Measurements from ENCODE around the gene NFATC4.

Gene NFATC4

DNA sequence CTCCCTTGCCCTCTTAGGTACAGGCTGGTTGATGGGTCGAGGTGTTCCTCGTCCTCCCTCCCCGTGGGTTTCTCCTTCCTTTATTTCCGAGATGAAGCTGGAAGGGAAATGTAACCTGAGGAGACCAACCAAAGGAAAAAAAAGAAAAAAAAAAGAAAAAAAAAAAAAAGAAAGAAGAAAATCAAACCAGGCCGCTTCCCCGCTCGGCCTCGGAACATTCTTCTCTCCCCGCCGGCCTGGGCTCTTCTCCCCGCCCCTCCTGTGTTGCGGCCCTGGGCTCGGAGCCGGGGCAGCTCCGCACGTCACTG lies 1.6 kb upstream of the NFATC4 start:
- peak overlapping the region; percentile 94 for H3K4me3 ChIP-seq (replicated peaks; ENCODE audit: low read depth, low read length)
- no peak for TF ChIP-seq CTCF (IDR thresholded peaks at IDR 0.05; ENCODE audit: low read depth, low read length, missing control alignments)
- DNase-seq (ENCODE audit: extremely low read depth, low read depth), result peak; percentile 48

DNA sequence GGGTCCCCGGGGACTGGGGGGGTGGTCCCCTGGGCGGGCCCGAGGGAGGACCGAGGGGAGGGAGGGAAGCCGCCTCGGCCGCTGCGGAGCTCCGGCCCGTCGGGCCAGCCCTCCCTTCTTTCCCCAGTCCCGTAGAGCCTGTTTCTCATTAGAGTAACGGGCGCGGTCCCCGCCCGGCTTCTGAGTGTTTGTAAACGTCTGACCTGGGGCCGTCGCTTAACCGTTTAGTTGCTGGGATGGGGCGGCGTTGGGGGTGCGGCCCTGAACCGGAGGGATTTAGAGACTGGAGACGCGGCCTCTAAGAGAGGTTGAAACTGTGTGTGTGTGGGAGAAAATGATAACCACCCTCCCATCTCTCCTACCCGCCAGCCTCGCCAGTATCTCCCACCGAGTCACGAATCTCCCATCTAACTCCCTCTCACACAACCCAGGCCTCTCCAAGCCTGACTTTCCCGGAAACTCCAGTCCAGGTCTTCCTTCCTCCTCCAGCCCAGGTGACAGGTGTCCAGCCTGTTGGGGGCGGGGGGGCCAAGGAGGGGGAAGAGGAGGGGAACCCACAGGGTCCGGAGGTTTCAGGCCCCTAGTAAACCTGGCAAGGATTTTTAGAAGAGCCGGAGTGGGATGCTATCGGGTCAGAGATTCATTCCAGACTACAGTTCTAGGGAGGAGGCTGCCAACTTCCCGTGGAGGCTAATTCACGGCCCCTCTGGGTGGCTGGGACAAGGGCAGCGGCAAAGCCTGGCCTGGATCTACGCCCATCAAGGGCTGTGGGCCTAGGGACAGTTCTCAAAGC lies 1.1 kb upstream of the NFATC4 start:
- H3K4me3 ChIP-seq (replicated peaks; ENCODE audit: low read depth, low read length), result peak overlapping the region; percentile 94
- TF ChIP-seq CTCF (IDR thresholded peaks at IDR 0.05; ENCODE audit: low read depth, low read length, missing control alignments), result no peak
- peak; percentile 89 for DNase-seq (ENCODE audit: extremely low read depth, low read depth)

DNA sequence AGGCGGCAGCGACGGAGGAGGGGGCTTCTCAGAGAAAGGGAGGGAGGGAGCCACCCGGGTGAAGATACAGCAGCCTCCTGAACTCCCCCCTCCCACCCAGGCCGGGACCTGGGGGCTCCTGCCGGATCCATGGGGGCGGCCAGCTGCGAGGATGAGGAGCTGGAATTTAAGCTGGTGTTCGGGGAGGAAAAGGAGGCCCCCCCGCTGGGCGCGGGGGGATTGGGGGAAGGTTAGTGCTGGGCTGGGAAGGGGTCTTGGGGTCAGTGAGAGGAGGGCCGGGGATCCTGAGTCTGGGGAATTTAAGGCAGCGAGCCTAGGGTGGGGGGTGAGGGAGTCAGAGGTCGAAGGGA lies 203 bp downstream of the NFATC4 start:
- peak overlapping the region; percentile 94 for H3K4me3 ChIP-seq (replicated peaks; ENCODE audit: low read depth, low read length)
- TF ChIP-seq CTCF (IDR thresholded peaks at IDR 0.05; ENCODE audit: low read depth, low read length, missing control alignments), result no peak
- no peak for DNase-seq (ENCODE audit: extremely low read depth, low read depth)

DNA sequence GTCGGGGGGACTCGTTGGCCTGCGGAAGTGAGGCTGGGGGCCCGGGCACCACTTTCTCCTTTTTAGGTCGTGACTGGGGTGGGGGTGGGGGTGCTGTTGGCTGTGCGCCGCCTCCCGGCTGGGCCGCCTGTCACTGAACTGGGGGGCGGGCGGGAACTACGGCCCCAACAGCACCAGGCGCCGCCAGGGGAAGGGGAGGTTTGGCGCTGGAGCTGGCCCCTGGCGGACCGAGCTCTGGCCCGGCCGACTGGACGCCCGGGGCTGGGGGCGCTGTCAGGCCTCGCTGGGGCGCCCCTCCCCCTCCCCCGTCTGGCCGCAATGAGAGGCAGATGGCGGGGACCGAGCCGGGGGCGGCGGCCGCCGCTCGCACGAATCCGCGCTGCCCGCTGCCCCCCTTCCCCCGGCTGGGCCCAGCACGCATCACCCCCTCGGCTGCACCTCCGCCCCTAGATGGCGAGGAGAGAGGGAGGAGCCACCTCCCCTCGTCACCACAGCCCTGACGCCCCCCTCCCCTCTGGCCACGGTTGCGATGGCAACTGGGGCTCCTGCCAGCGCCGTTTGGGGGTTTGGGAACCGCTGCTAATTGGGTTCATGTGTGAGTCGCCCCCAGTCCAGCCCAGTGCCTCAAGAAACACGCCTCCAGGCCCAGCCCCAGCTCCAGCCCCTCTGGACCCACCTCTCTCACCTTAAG lies 723 bp downstream of the NFATC4 start:
- peak overlapping the region; percentile 94 for H3K4me3 ChIP-seq (replicated peaks; ENCODE audit: low read depth, low read length)
- peak; percentile 70 for DNase-seq (ENCODE audit: extremely low read depth, low read depth)
- no peak for TF ChIP-seq CTCF (IDR thresholded peaks at IDR 0.05; ENCODE audit: low read depth, low read length, missing control alignments)

- H3K4me3 ChIP-seq (replicated peaks; ENCODE audit: low read depth, low read length), result peak overlapping the region; percentile 94
- no peak for TF ChIP-seq CTCF (IDR thresholded peaks at IDR 0.05; ENCODE audit: low read depth, low read length, missing control alignments)
- DNase-seq (ENCODE audit: extremely low read depth, low read depth), result no peak
These were observed 1.5 kb downstream of the NFATC4 start for GRCh38 chr14:24369463-24369862.

DNA sequence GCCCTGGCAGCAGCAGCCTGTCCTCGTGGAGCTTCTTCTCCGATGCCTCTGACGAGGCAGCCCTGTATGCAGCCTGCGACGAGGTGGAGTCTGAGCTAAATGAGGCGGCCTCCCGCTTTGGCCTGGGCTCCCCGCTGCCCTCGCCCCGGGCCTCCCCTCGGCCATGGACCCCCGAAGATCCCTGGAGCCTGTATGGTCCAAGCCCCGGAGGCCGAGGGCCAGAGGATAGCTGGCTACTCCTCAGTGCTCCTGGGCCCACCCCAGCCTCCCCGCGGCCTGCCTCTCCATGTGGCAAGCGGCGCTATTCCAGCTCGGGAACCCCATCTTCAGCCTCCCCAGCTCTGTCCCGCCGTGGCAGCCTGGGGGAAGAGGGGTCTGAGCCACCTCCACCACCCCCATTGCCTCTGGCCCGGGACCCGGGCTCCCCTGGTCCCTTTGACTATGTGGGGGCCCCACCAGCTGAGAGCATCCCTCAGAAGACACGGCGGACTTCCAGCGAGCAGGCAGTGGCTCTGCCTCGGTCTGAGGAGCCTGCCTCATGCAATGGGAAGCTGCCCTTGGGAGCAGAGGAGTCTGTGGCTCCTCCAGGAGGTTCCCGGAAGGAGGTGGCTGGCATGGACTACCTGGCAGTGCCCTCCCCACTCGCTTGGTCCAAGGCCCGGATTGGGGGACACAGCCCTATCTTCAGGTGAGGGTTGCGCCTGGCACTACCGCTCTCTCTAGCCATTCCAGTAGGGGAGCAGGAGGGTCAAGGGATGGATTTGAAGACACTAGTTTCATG lies 2.1 kb downstream of the NFATC4 start:
- no peak for TF ChIP-seq CTCF (IDR thresholded peaks at IDR 0.05; ENCODE audit: low read depth, low read length, missing control alignments)
- no peak for DNase-seq (ENCODE audit: extremely low read depth, low read depth)
- H3K4me3 ChIP-seq (replicated peaks; ENCODE audit: low read depth, low read length), result peak overlapping the region; percentile 94

All from HFF-Myc (cell line).